PC-3 (cell line): ENCODE results near the gene OVAAL.

ENCODE experiments used
- EZH2 ChIP-seq: fragments of 300-600 bp; sonication (generic); IDR thresholded peaks from one replicate; pipeline ENCODE4 v1.6.1; 2017; ENCODE audit warnings: antibody characterized with exemption, mild to moderate bottlenecking, low read length; ENCODE audit not compliant: unreplicated experiment
- TF ChIP-seq, protein P1 (sequence below): fragments of 300-600 bp; sonication (generic); conservative IDR thresholded peaks from 2 replicates; pipeline ENCODE4 v1.5.1; 2017; ENCODE audit warnings: antibody characterized with exemption, low read depth, mild to moderate bottlenecking, low read length

DNA sequence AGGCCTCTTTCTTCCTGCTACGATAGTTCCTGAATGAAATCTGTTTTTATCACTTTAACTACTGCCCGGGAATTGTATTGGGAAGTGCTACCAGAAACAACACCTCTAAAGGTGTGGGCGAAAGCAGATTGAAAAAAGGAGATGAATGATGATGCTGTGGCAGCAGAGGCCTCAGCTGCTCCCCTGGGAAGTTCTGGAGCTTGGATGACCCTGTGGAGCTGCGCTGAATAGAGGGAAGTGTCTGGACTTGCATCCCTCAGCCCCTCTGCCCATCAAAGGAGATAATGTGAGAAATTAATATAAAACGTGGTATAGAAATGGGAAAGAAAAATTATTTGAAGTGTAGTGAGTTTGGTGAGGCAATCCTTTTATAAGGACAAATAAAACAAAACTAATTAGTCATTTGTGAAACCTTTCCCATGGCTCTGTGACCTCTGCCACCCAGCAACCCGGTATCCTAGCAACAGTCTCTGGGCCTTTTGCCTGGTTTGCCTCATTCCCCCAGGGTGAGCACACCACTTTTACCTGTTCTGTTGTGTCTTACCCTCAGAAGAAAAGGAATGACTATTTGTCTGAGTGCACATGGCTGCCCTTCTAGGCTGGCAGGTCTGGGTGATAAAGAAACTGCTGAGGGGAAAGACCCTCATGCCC, 21.3 kb downstream of the OVAAL start:
- TF ChIP-seq, protein P1, sequence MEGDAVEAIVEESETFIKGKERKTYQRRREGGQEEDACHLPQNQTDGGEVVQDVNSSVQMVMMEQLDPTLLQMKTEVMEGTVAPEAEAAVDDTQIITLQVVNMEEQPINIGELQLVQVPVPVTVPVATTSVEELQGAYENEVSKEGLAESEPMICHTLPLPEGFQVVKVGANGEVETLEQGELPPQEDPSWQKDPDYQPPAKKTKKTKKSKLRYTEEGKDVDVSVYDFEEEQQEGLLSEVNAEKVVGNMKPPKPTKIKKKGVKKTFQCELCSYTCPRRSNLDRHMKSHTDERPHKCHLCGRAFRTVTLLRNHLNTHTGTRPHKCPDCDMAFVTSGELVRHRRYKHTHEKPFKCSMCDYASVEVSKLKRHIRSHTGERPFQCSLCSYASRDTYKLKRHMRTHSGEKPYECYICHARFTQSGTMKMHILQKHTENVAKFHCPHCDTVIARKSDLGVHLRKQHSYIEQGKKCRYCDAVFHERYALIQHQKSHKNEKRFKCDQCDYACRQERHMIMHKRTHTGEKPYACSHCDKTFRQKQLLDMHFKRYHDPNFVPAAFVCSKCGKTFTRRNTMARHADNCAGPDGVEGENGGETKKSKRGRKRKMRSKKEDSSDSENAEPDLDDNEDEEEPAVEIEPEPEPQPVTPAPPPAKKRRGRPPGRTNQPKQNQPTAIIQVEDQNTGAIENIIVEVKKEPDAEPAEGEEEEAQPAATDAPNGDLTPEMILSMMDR, result no peak
- no peak for TF ChIP-seq EZH2
